ENCODE data around the gene CREB5.

The CREB5 gene

DNA sequence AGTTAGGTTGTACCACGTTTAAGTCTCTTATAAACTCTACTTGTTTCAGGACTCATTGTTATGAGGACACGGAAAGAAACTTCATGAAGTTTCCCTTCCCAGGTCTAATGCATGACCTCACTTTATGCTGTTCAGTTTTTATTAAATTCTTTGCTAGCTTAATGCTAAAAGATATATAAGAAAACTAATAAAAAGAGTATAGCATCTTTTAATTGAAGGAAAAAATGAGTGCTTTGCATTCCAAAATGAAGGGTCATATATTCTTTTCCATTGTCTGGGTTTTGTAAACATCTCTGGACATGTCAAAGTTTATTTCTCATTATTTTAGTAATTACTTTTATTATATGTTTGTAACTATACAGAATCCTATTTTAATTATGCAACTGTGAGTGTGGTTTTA lies 255.8 kb downstream of the CREB5 start:
- no peaks in the 10 kb centered on the region for H3K36me3 ChIP-seq (ENCODE audit: control insufficient read depth in 5 of 5, insufficient read depth in 5 of 5, low read length in 5 of 5)
- no peaks in the 10 kb centered on the region for H3K4me1 ChIP-seq (ENCODE audit: control insufficient read depth in 5 of 5, insufficient read depth in 5 of 5, low read length in 5 of 5)
- no peak overlapping the region for H3K27ac ChIP-seq (ENCODE audit: low read depth, low read length)
- peaks cover 0 to 2% (median 0%) of the 10 kb centered on the region in 5 donors for H3K27me3 ChIP-seq (ENCODE audit: control insufficient read depth in 5 of 5, insufficient read depth in 4 of 5, low read length in 5 of 5)
- no peak overlapping the region for H3K9ac ChIP-seq (ENCODE audit: low read length in 5 of 5)
- no peak overlapping the region for H3K4me3 ChIP-seq (ENCODE audit: low read depth in 1 of 5, low read length in 5 of 5)
- no peaks in the 10 kb centered on the region for H3K9me3 ChIP-seq (ENCODE audit: control insufficient read depth in 5 of 5, low read length in 5 of 5)

- H3K9ac ChIP-seq (ENCODE audit: low read length in 5 of 5), result no peak overlapping the region
- no peak overlapping the region for H3K4me3 ChIP-seq (ENCODE audit: low read depth in 1 of 5, low read length in 5 of 5)
- no peaks in the 10 kb centered on the region for H3K36me3 ChIP-seq (ENCODE audit: control insufficient read depth in 5 of 5, insufficient read depth in 5 of 5, low read length in 5 of 5)
- peaks cover 0 to 3% (median 0%) of the 10 kb centered on the region in 5 donors for H3K4me1 ChIP-seq (ENCODE audit: control insufficient read depth in 5 of 5, insufficient read depth in 5 of 5, low read length in 5 of 5)
- H3K27ac ChIP-seq (ENCODE audit: low read depth, low read length), result no peak overlapping the region
- H3K9me3 ChIP-seq (ENCODE audit: control insufficient read depth in 5 of 5, low read length in 5 of 5), result no peaks in the 10 kb centered on the region
- H3K27me3 ChIP-seq (ENCODE audit: control insufficient read depth in 5 of 5, insufficient read depth in 4 of 5, low read length in 5 of 5), result no peaks in the 10 kb centered on the region
Measured at GRCh38 chr7:28669330-28669729, 257.0 kb downstream of the CREB5 start.

GRCh38 chr7:28671526-28671925 lies 259.2 kb downstream of the CREB5 start:
- no peaks in the 10 kb centered on the region for H3K9me3 ChIP-seq (ENCODE audit: control insufficient read depth in 5 of 5, low read length in 5 of 5)
- H3K4me3 ChIP-seq (ENCODE audit: low read depth in 1 of 5, low read length in 5 of 5), result no peak overlapping the region

DNA sequence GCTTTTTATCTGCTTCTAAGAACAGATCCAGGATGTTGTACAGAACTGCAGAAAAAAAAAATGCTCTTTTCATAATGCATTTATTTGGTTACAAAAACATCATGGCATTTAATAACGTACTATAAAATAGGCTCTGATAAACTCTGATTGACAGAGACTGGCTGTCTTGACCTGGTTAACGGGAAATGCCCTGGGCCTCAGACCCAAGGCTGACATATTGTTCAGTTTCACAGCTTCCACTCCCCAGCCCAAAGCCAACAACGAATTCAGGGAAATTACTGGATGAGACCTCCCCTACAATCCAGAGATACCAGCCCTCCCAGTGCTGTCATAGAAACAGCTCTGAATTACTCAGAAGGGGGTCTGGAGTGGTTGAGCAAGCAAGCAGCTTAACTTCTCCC lies 260.1 kb downstream of the CREB5 start:
- Histone ChIP-seq H3K27ac (ENCODE audit: low read depth, low read length) (no peak overlapping the region), H3K27me3 (ENCODE audit: control insufficient read depth in 5 of 5, insufficient read depth in 4 of 5, low read length in 5 of 5) (no peaks in the 10 kb centered on the region), H3K4me3 (ENCODE audit: low read depth in 1 of 5, low read length in 5 of 5) (no peak overlapping the region), H3K9ac (ENCODE audit: low read length in 5 of 5) (no peak overlapping the region), H3K36me3 (ENCODE audit: control insufficient read depth in 5 of 5, insufficient read depth in 5 of 5, low read length in 5 of 5) (no peaks in the 10 kb centered on the region), H3K9me3 (ENCODE audit: control insufficient read depth in 5 of 5, low read length in 5 of 5) (no peaks in the 10 kb centered on the region), H3K4me1 (ENCODE audit: control insufficient read depth in 5 of 5, insufficient read depth in 5 of 5, low read length in 5 of 5) (peaks cover 0 to 5% (median 0%) of the 10 kb centered on the region in 5 donors)

More at GRCh38 chr7:28671526-28671925, 259.2 kb downstream of the CREB5 start:
- H3K27me3 ChIP-seq (ENCODE audit: control insufficient read depth in 5 of 5, insufficient read depth in 4 of 5, low read length in 5 of 5), result no peaks in the 10 kb centered on the region
- peaks cover 0 to 5% (median 0%) of the 10 kb centered on the region in 5 donors for H3K4me1 ChIP-seq (ENCODE audit: control insufficient read depth in 5 of 5, insufficient read depth in 5 of 5, low read length in 5 of 5)
- no peak overlapping the region for H3K9ac ChIP-seq (ENCODE audit: low read length in 5 of 5)
- H3K27ac ChIP-seq (ENCODE audit: low read depth, low read length), result no peak overlapping the region
- no peaks in the 10 kb centered on the region for H3K36me3 ChIP-seq (ENCODE audit: control insufficient read depth in 5 of 5, insufficient read depth in 5 of 5, low read length in 5 of 5)

DNA sequence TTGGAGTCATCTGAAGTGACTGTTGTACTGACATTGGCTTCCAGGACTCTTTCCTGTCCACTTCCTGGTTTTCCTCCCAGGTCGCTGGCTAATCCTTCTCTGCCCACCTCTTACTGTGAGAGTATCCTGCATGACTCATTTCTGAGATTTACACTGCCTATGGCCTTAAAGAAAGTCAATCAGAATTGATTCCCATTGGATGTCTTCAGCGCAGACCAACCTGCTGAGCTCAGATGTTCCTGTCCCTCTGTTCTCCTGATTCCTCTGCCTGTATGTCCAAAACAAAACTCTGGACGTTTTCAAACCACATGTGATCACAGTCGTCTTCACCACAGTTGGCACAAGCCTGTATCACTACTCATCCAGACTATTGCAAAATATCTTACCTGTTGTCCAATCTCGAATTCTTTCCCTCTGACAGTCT lies 262.1 kb downstream of the CREB5 start:
- Histone ChIP-seq H3K4me1 (ENCODE audit: control insufficient read depth in 5 of 5, insufficient read depth in 5 of 5, low read length in 5 of 5) (peaks cover 0 to 5% (median 0%) of the 10 kb centered on the region in 5 donors), H3K27me3 (ENCODE audit: control insufficient read depth in 5 of 5, insufficient read depth in 4 of 5, low read length in 5 of 5) (no peaks in the 10 kb centered on the region), H3K9me3 (ENCODE audit: control insufficient read depth in 5 of 5, low read length in 5 of 5) (no peaks in the 10 kb centered on the region), H3K9ac (ENCODE audit: low read length in 5 of 5) (no peak overlapping the region), H3K36me3 (ENCODE audit: control insufficient read depth in 5 of 5, insufficient read depth in 5 of 5, low read length in 5 of 5) (no peaks in the 10 kb centered on the region), H3K27ac (ENCODE audit: low read depth, low read length) (no peak overlapping the region), H3K4me3 (ENCODE audit: low read depth in 1 of 5, low read length in 5 of 5) (no peak overlapping the region)

DNA sequence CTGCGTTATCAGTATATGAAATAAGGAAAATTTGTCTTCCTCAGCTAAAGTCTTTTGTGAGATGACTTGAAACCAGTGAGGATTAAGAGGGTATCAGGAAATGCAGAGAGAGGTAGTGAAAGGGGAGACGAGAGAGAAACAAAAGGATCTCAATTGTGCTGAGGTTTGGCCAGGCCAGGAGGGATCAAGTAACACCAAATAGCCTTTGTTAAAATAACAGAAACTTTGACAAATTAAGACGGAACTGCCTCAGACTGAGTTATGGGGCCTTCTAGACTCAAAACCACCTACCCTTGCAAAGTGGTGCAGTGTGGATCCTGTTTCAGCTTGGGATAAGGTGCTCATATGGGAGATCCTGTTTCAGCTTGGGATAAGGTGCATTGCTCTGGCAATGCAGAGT lies 263.1 kb downstream of the CREB5 start:
- no peaks in the 10 kb centered on the region for H3K36me3 ChIP-seq (ENCODE audit: control insufficient read depth in 5 of 5, insufficient read depth in 5 of 5, low read length in 5 of 5)
- H3K9ac ChIP-seq (ENCODE audit: low read length in 5 of 5), result no peak overlapping the region
- no peaks in the 10 kb centered on the region for H3K27me3 ChIP-seq (ENCODE audit: control insufficient read depth in 5 of 5, insufficient read depth in 4 of 5, low read length in 5 of 5)
- H3K27ac ChIP-seq (ENCODE audit: low read depth, low read length), result no peak overlapping the region
- peaks cover 0 to 5% (median 0%) of the 10 kb centered on the region in 5 donors for H3K4me1 ChIP-seq (ENCODE audit: control insufficient read depth in 5 of 5, insufficient read depth in 5 of 5, low read length in 5 of 5)
- no peaks in the 10 kb centered on the region for H3K9me3 ChIP-seq (ENCODE audit: control insufficient read depth in 5 of 5, low read length in 5 of 5)
- no peak overlapping the region for H3K4me3 ChIP-seq (ENCODE audit: low read depth in 1 of 5, low read length in 5 of 5)

DNA sequence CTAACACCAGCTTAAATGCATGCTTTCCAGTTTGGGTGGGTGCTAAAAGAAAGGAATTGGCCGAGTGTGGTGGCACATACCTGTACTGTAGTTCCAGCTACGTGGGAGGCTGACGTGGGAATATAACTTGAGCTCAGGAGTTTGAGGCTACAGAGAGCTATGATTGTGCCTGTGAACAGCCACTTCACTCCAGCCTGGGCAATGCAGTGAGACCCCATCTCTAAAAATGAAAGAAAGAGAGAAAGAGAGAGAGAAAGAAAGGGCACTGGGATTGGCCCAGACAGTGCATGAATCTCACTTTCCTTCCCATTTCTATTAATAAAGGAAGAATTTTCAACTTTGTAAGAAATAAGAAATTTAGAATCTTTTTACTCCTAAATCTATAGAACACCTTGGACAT lies 265.4 kb downstream of the CREB5 start:
- no peaks in the 10 kb centered on the region for H3K27me3 ChIP-seq (ENCODE audit: control insufficient read depth in 5 of 5, insufficient read depth in 4 of 5, low read length in 5 of 5)
- no peak overlapping the region for H3K27ac ChIP-seq (ENCODE audit: low read depth, low read length)
- no peak overlapping the region for H3K9ac ChIP-seq (ENCODE audit: low read length in 5 of 5)
- peaks cover 0 to 5% (median 0%) of the 10 kb centered on the region in 5 donors for H3K4me1 ChIP-seq (ENCODE audit: control insufficient read depth in 5 of 5, insufficient read depth in 5 of 5, low read length in 5 of 5)
- no peaks in the 10 kb centered on the region for H3K9me3 ChIP-seq (ENCODE audit: control insufficient read depth in 5 of 5, low read length in 5 of 5)
- H3K36me3 ChIP-seq (ENCODE audit: control insufficient read depth in 5 of 5, insufficient read depth in 5 of 5, low read length in 5 of 5), result no peaks in the 10 kb centered on the region
- no peak overlapping the region for H3K4me3 ChIP-seq (ENCODE audit: low read depth in 1 of 5, low read length in 5 of 5)

GRCh38 chr7:28678431-28678965 lies 266.2 kb downstream of the CREB5 start:
- Histone ChIP-seq H3K36me3 (ENCODE audit: control insufficient read depth in 5 of 5, insufficient read depth in 5 of 5, low read length in 5 of 5) (no peaks in the 10 kb centered on the region), H3K27ac (ENCODE audit: low read depth, low read length) (no peak overlapping the region), H3K9ac (ENCODE audit: low read length in 5 of 5) (no peak overlapping the region), H3K4me1 (ENCODE audit: control insufficient read depth in 5 of 5, insufficient read depth in 5 of 5, low read length in 5 of 5) (peaks cover 0 to 7% (median 4%) of the 10 kb centered on the region in 5 donors), H3K27me3 (ENCODE audit: control insufficient read depth in 5 of 5, insufficient read depth in 4 of 5, low read length in 5 of 5) (no peaks in the 10 kb centered on the region), H3K4me3 (ENCODE audit: low read depth in 1 of 5, low read length in 5 of 5) (no peak overlapping the region), H3K9me3 (ENCODE audit: control insufficient read depth in 5 of 5, low read length in 5 of 5) (no peaks in the 10 kb centered on the region)

DNA sequence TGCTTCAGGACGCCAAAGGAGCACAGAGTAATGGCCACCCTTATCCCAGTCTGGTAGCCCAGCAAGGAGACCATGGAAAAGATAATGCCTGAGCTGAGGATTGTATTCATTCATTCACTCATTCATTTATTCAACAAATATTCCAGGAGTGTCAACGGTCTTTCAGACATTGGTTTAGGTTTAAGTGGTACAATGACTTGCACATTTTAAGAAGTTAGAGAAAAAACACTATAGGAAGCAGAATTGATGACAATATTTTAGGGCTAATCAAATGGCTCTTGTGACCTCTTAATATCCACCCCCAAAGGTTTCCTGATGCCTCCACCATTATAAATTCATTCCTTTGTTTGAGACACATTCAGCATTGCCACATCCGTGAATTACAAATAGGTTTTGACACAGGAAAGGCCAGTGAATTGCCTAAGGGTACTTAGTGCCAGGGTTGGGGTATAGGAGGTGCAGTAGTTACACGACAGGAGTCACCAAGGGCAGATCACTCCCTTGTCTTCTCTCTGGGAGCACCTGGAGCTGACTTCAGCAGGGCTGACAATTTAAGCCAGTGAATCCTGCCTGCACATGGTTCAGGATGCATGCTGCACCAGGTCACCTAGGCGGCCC lies 269.5 kb downstream of the CREB5 start:
- Histone ChIP-seq H3K9ac (ENCODE audit: low read length in 5 of 5) (no peak overlapping the region), H3K36me3 (ENCODE audit: control insufficient read depth in 5 of 5, insufficient read depth in 5 of 5, low read length in 5 of 5) (no peaks in the 10 kb centered on the region), H3K4me1 (ENCODE audit: control insufficient read depth in 5 of 5, insufficient read depth in 5 of 5, low read length in 5 of 5) (peaks cover 3 to 28% (median 16%) of the 10 kb centered on the region in 5 donors), H3K9me3 (ENCODE audit: control insufficient read depth in 5 of 5, low read length in 5 of 5) (no peaks in the 10 kb centered on the region), H3K4me3 (ENCODE audit: low read depth in 1 of 5, low read length in 5 of 5) (no peak overlapping the region), H3K27me3 (ENCODE audit: control insufficient read depth in 5 of 5, insufficient read depth in 4 of 5, low read length in 5 of 5) (no peaks in the 10 kb centered on the region), H3K27ac (ENCODE audit: low read depth, low read length) (no peak overlapping the region)

GRCh38 chr7:28682801-28683200 lies 270.5 kb downstream of the CREB5 start:
- H3K9ac ChIP-seq (ENCODE audit: low read length in 5 of 5), result no peak overlapping the region
- H3K4me3 ChIP-seq (ENCODE audit: low read depth in 1 of 5, low read length in 5 of 5), result no peak overlapping the region
- no peaks in the 10 kb centered on the region for H3K36me3 ChIP-seq (ENCODE audit: control insufficient read depth in 5 of 5, insufficient read depth in 5 of 5, low read length in 5 of 5)
- no peaks in the 10 kb centered on the region for H3K9me3 ChIP-seq (ENCODE audit: control insufficient read depth in 5 of 5, low read length in 5 of 5)
- H3K27ac ChIP-seq (ENCODE audit: low read depth, low read length), result no peak overlapping the region
- peaks cover 0 to 3% (median 0%) of the 10 kb centered on the region in 5 donors for H3K27me3 ChIP-seq (ENCODE audit: control insufficient read depth in 5 of 5, insufficient read depth in 4 of 5, low read length in 5 of 5)
- H3K4me1 ChIP-seq (ENCODE audit: control insufficient read depth in 5 of 5, insufficient read depth in 5 of 5, low read length in 5 of 5), result peaks cover 3 to 33% (median 25%) of the 10 kb centered on the region in 5 donors

Data from subcutaneous abdominal adipose tissue (tissue), 5 donors.